Aorta (tissue), 5 donors: ENCODE measurements around the gene MPND. TPM values are rescaled to one million over a fixed set of nuclear protein-coding genes. Genes with fewer than 3 reads are reported as not detected.

Experiments
- ATAC-seq: fragments of 200-7000 bp; cut with Tn5 transposase; one replicate; pipeline ENCODE4 v1.9.1; 2022; ENCODE audit warnings: moderate library complexity; ENCODE audit not compliant: low FRiP score
- DNase-seq, 2 donors: peaks; one replicate each; pipeline ENCODE4 v3.0.0-alpha.2; 2020
- H3K27ac ChIP-seq, 2 donors: one replicate each; pipeline ENCODE4 v1.5.1; 2013; ENCODE audit warnings: low read length in 2 of 2, mild to moderate bottlenecking in 2 of 2, moderate library complexity in 2 of 2, control low read depth in 1 of 2, inconsistent platforms in 1 of 2, low read depth in 1 of 2
- H3K27me3 ChIP-seq, 2 donors: one replicate each; pipeline ENCODE4 v1.6.1; 2013; ENCODE audit warnings: control low read depth in 1 of 2, low read length in 1 of 2, mild to moderate bottlenecking in 1 of 2, moderate library complexity in 1 of 2; ENCODE audit not compliant: insufficient read depth in 2 of 2, control insufficient read depth in 1 of 2
- H3K36me3 ChIP-seq, 2 donors: one replicate each; pipeline ENCODE4 v1.6.1; 2013; ENCODE audit warnings: control low read depth in 1 of 2, low read length in 1 of 2, mild to moderate bottlenecking in 1 of 2; ENCODE audit not compliant: insufficient read depth in 2 of 2, control insufficient read depth in 1 of 2
- H3K4me1 ChIP-seq, 2 donors: one replicate each; pipeline ENCODE4 v1.6.1; 2013; ENCODE audit warnings: low read length in 2 of 2, control low read depth in 1 of 2, mild to moderate bottlenecking in 1 of 2, moderate library complexity in 1 of 2; ENCODE audit not compliant: insufficient read depth in 2 of 2, control insufficient read depth in 1 of 2
- H3K4me3 ChIP-seq, 2 donors: one replicate each; pipeline ENCODE4 v1.5.1; 2013; ENCODE audit warnings: low read length in 2 of 2, control low read depth in 1 of 2, mild to moderate bottlenecking in 1 of 2
- H3K9me3 ChIP-seq: one replicate; pipeline ENCODE4 v1.6.1; 2013; ENCODE audit warnings: mild to moderate bottlenecking, low read length; ENCODE audit not compliant: control insufficient read depth
- WGBS, 2 donors: extraction: QIAGEN DNeasy Blood & Tissue Kit; methylation state at CpG; one replicate each; pipeline ENCODE4 v1.1.7; 2013; 5-methylcytosine and 5-hydroxymethylcytosine counted together
- intact Hi-C, 2 donors: fragments of 100-400 bp; cut with DNase I; formaldehyde crosslinking; loops; one replicate each; pipeline versions ENCODE4 v1.14.2 to v1.15.0; 2022
- polyA plus RNA-seq, 2 donors: library from polyadenylated mRNA; stranded (reverse); fragments of 200-250 nt; gene quantifications; one replicate each; pipeline ENCODE4 v1.2.3, GENCODE V29; 2013
- total RNA-seq, 2 donors: library from RNA; stranded (reverse); fragmentation: NEBNext Ultra II Directional; extraction: Animal tissue kit (Norgen Biotek cat#: 25700); gene quantifications; one replicate each; pipeline ENCODE4 v1.2.1, GENCODE V29; 2021
- donor health status: healthy with polysubstance abuse.
- donor health status: Bipolar disorder and iron deficiency.
- donor health status: DM: no; HTN: no; CAD: no.
- donor health status: DM: no; HTN: no; CAD: no.
- donor health status: DM: yes; HTN: yes; CAD: no.

MPND gene
- total and polyA plus RNA-seq, 4 donors = 13.5 to 17.9 (median 15.2) TPM

GRCh38 chr19:4409123-4409933 is 66.0 kb downstream of the MPND start:
- ATAC-seq = no peak
- DNase-seq = no peak
- H3K4me1 ChIP-seq = no peaks in the 10 kb centered on the region
- no peaks in the 10 kb centered on the region for H3K27me3 ChIP-seq
- no peak overlapping the region for H3K27ac ChIP-seq
- 89 to 90% methylated on average over 23 of the region's 23 CpGs for WGBS, 2 donors
- no peaks in the 10 kb centered on the region for H3K36me3 ChIP-seq
- H3K4me3 ChIP-seq = no peak overlapping the region
- intact Hi-C loops = no loop called here
- no peaks in the 10 kb centered on the region for H3K9me3 ChIP-seq

Other genes starting within 250 kb of the MPND start
- gene MAP2K2, start 219.4 kb upstream of the MPND start, total RNA-seq = 10 to 100 TPM; 80.8 to 97.8 TPM
- 100 to 1,000 TPM in 1 of 2 donors, 10 to 100 TPM in 1; 82.4 to 230 TPM for gene MAP2K2, start 219.4 kb upstream of the MPND start, polyA plus RNA-seq
- not detected for gene CREB3L3, start 189.9 kb upstream of the MPND start, total RNA-seq
- 10 to 100 TPM in 1 of 2 donors, under 1 TPM in 1; 0.15 to 25.2 TPM for gene CREB3L3, start 189.9 kb upstream of the MPND start, polyA plus RNA-seq
- 10 to 100 TPM; 19.4 to 23.5 TPM for gene SIRT6, start 161.0 kb upstream of the MPND start, total RNA-seq
- 10 to 100 TPM; 13.5 to 26.1 TPM for gene SIRT6, start 161.0 kb upstream of the MPND start, polyA plus RNA-seq
- gene ANKRD24, start 160.9 kb upstream of the MPND start, total RNA-seq = under 1 TPM; 0.29 to 0.63 TPM
- 1 to 10 TPM in 1 of 2 donors, under 1 TPM in 1; 0.74 to 1.6 TPM for gene ANKRD24, start 160.9 kb upstream of the MPND start, polyA plus RNA-seq
- gene EBI3, start 114.0 kb upstream of the MPND start, total RNA-seq = 1 to 10 TPM; 3.3 to 3.7 TPM
- gene EBI3, start 114.0 kb upstream of the MPND start, polyA plus RNA-seq = 1 to 10 TPM; 1.3 to 7.9 TPM
- gene YJU2, start 96.5 kb upstream of the MPND start, total RNA-seq = 10 to 100 TPM; 12.5 to 15.0 TPM
- gene YJU2, start 96.5 kb upstream of the MPND start, polyA plus RNA-seq = 10 to 100 TPM; 12.4 to 25.2 TPM
- not detected for gene SHD, start 64.3 kb upstream of the MPND start, total RNA-seq
- 1 to 10 TPM in 1 of 2 donors, not detected in 1; 1.5 TPM for gene SHD, start 64.3 kb upstream of the MPND start, polyA plus RNA-seq
- under 1 TPM in 1 of 2 donors, not detected in 1; 0.26 TPM for gene TMIGD2, start 41.2 kb upstream of the MPND start, total RNA-seq
- 1 to 10 TPM in 1 of 2 donors, under 1 TPM in 1; 0.23 to 1.4 TPM for gene TMIGD2, start 41.2 kb upstream of the MPND start, polyA plus RNA-seq
- gene FSD1, start 39.0 kb upstream of the MPND start, total RNA-seq = under 1 TPM in 1 of 2 donors, not detected in 1; 0.84 TPM
- not detected for gene FSD1, start 39.0 kb upstream of the MPND start, polyA plus RNA-seq
- 1 to 10 TPM; 1.9 to 2.2 TPM for gene STAP2, start 4.7 kb upstream of the MPND start, total RNA-seq
- gene STAP2, start 4.7 kb upstream of the MPND start, polyA plus RNA-seq = 10 to 100 TPM in 1 of 2 donors, under 1 TPM in 1; 0.13 to 27.8 TPM
- gene SH3GL1, start 57.0 kb downstream of the MPND start, total RNA-seq = 10 to 100 TPM; 66.5 to 69.7 TPM
- gene SH3GL1, start 57.0 kb downstream of the MPND start, polyA plus RNA-seq = 10 to 100 TPM; 37.7 to 48.6 TPM
- 1 to 10 TPM; 6.5 to 7.0 TPM for gene CHAF1A, start 59.1 kb downstream of the MPND start, total RNA-seq
- gene CHAF1A, start 59.1 kb downstream of the MPND start, polyA plus RNA-seq = 1 to 10 TPM; 5.2 to 9.3 TPM
- gene UBXN6, start 114.2 kb downstream of the MPND start, total RNA-seq = 10 to 100 TPM; 84.9 to 86.7 TPM
- gene UBXN6, start 114.2 kb downstream of the MPND start, polyA plus RNA-seq = 100 to 1,000 TPM in 1 of 2 donors, 10 to 100 TPM in 1; 78.5 to 181 TPM
- 10 to 100 TPM; 23.6 to 36.1 TPM for gene HDGFL2, start 128.7 kb downstream of the MPND start, total RNA-seq
- 10 to 100 TPM; 15.4 to 47.9 TPM for gene HDGFL2, start 128.7 kb downstream of the MPND start, polyA plus RNA-seq
- gene PLIN4, start 174.9 kb downstream of the MPND start, total RNA-seq = 1 to 10 TPM; 5.7 to 7.4 TPM
- under 1 TPM; 0.61 to 0.63 TPM for gene PLIN4, start 174.9 kb downstream of the MPND start, polyA plus RNA-seq
- 1 to 10 TPM; 2.0 to 3.8 TPM for gene PLIN5, start 191.7 kb downstream of the MPND start, total RNA-seq
- 1 to 10 TPM in 1 of 2 donors, under 1 TPM in 1; 0.38 to 2.4 TPM for gene PLIN5, start 191.7 kb downstream of the MPND start, polyA plus RNA-seq
- 1 to 10 TPM; 1.4 to 2.8 TPM for gene LRG1, start 196.5 kb downstream of the MPND start, total RNA-seq
- 1 to 10 TPM in 1 of 2 donors, under 1 TPM in 1; 0.75 to 1.5 TPM for gene LRG1, start 196.5 kb downstream of the MPND start, polyA plus RNA-seq
- gene SEMA6B, start 216.1 kb downstream of the MPND start, total RNA-seq = 10 to 100 TPM; 25.6 to 32.0 TPM
- 1 to 10 TPM in 1 of 2 donors, under 1 TPM in 1; 0.43 to 1.5 TPM for gene SEMA6B, start 216.1 kb downstream of the MPND start, polyA plus RNA-seq